ENCODE results near the gene CST2.
"Not testable (repeated sequence)": the region's sequence is repeated elsewhere in the genome, so short reads cannot be mapped to it uniquely, and the experiment has no call there.

CST2 gene

DNA sequence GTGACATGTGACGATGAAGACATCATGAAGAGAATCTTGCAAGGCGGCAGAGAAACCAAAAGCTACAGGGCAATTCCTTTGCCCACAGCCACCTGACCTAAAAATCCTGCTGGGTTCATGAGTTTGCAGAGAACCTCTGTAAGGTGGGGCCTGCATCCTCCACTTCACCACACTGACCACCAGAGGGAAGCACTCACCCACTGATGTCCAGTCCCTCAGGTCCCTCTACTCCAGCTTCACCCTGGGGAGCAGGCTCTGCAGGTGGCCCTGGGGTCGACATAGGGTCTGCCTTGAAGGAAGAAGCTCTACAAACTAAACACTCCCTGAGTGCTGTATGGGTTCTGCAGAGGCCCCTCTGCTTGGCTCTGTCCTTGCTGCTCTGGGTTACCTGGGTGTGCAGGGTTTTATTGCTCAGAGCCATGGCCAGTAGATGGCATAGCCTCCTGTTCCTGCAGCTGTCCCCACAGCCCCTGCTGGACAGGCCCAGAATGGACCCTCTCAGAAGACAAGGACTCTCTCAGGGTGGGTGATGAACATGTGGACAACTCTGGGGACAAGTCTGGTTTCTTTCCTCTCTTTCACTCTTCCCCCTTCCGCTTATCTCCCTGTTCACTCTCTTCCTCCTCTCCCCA is 27.2 kb downstream of the CST2 start:
- DNase-seq, result peak; percentile 58

DNA sequence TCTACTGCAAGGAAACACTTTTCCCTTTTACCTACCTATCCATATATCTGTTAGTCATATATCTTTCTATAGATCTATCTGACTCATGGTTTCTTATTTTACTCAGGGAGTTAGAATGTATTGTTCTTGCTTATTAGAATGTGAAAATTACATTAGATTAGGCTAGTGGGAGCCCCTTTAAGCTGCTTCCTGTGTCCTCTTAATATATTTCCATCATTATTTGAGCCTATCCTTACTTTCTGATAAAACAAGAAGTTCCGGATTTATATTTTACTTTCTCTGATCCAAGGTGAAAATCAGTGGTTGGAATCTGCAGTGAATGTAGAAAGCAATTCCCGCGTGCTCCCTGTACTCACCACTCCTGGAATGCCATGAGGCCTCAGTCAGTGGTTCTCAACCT is 31.0 kb downstream of the CST2 start:
- DNase-seq, result no peak

DNA sequence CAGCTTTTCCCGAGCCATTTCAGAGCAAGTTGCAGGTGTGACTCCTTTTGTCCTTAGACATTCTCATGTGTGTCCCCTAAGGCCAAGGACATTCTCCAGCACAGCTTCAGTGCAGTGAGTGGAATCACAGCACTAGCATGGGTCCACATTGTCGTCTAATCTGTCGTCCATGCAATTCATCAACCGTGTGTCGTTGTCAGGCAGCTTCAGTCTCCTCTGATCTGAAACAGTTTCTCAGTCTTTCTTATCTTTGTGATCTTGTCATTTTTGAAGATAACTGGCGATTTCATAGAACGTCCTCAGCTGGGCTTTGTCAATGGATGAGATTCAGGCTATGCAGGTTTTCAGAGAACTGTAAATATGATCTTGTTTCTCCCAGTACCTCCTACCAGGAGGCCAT is 31.7 kb downstream of the CST2 start:
- no peak for DNase-seq

DNA sequence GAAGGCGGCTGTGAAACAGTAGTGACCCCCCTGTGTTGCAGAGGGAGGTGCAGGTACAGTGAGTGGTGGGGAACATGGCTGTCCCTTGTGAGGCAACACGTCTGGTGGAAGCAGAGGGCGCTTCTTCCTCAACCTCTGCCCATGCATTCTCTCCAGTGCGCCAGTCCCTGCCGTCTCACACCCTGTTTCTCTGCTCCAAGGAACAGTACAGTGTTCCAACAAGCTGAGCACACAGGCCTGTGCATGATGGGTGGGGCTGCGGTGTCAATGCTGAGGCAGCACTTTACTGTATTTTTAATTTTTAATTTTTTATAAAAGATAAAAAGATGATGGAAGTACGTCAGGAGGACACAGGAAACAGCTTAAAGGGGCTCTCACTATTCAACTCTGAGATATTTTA is 32.5 kb downstream of the CST2 start:
- DNase-seq, result no peak

DNA sequence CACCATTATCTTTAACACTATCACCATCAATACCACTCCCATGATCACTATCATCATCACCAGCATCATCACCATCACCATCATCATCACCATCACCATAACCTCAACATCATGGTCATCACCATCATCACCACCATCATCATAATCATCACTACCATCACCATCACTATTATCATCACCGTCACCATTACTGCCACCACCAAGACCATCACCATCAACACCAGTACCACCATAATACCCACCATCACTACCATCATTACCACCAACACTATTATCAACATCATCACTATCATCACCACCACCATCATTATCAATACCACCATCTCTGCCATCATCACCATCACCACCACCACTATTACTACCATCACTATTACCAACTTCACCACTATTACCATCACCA is 43.1 kb downstream of the CST2 start:
- DNase-seq, result no peak

DNA sequence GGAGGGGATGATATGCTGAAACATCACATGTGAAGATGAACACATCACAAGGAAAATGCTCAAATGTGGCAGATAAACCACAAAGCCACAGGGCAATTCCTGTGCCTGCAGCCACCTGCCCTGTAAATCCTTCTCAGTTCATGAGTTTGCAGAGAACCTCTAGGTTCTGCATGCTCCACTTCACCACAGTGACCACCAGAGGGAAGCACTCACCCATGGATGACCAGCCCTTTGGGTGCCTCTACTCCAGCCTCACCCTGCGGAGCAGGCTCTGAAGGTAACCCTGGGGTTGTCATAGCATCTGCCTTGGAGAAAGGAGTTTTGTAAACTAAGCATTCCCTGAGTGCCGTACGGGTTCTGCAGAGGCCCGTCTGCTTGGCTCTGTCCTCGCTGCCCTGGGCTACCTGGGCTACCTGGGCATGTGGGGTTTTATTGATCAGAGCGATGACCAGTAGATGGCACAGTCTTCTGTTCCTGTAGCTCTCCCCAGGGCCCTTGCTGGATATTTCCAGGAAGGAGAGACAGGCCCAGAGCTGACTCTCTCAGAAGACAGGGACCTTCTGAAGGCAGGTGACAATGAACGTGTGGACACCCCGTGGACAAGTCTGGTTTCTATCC is 44.1 kb downstream of the CST2 start:
- no peak for DNase-seq

DNA sequence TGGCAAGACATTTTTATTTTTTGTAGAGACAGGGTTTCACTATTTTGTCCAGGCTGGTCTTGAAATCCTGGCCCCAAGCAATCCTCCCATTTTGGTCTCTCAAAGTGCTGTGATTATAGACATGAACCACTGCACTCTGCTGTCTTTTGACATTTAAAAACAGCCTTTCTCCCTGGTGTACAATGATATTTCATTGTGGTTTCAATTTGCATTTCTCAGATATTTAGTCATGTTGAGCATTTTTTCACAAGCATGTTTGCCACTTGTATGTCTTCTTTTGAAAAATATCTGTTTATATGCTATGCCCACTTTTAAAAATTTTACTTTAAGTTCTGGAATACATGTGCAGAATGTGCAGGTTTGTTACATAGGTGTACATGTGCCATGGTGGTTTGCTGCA is 47.9 kb downstream of the CST2 start:
- not testable (repeated sequence) for DNase-seq

DNA sequence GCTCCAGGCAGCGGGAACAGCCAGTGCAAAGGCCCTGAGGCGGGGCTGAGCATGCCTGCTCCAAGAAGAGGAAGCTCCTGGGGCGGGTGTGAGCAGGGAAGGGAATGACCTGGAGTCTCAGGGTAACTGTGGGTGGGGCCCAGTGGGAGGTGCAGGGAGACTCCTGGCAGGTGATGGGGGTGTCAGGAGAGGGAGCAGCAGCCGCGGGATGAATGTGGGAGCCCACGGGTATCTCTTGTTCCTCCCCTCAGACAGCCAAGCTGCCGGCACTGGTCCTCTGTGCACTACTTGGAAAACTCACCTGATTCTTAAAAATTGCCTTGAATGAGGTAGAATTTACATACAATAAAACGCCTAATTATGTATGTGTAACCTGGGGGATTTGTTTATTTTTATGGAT is 49.1 kb downstream of the CST2 start:
- not testable (repeated sequence) for DNase-seq

DNA sequence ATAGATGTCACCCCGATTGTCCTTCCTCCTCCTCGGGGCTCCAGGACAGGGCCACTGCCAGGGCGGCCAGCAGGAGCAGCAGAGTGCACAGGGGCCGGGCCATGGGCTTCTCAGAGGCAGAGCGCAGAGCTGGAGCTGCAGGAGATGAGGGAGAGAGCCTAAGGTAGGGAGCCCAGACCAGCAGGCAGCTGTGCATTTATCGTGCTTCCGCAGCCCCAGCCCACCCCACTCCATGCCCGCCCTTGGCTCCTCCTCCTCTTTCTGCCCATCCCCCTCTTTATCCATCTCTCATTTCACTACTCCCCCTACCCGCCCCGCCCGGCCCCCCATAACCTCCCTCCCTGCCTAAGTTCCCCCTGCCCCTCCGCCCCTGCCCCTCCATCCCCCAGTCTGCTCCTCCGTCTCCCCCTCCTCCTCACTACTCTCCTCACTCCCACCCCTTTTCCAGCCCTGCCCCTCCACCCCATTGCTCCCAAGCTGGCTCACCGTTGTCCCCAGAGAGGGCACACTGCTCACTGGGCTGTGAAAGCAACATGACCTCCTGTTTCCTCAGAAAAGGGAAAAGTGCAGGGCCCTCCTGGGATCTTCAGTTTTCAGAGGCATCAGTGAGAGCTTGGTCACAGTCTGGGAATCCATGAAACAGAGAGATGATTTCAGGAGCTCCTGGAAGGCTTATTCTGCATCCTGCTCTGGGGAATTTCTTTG is 50.3 kb downstream of the CST2 start:
- no peak for DNase-seq

DNA sequence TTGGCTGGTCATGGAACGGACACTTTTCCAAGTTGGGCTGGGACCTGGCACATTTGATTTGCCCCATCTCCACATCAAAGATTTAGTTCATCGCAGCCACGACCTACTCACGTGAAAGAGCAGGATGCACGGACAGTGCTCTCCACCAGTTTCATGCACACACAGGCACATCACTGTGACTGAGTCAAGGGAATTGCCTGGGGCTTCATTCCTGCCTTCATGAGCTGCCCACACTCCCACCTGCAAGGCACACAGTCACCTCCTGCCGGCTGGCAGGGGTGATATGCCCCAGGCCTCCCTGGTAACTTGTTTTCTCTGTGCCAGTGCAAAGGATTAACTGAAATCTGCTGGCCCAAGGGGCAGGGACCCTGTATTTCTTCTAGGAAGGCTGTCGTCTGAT is 52.4 kb downstream of the CST2 start:
- no peak for DNase-seq
